Gastrocnemius medialis (tissue), 4 donors: ENCODE data around the gene SSC4D.
"Not testable (repeated sequence)": the region's sequence is repeated elsewhere in the genome, so short reads cannot be mapped to it uniquely, and the experiment has no call there.

Experiments
- POLR2A ChIP-seq, 2 donors: fragments of 450-650 bp; IDR thresholded peaks; one replicate each; pipeline ENCODE4 v1.6.1; 2017; ENCODE audit warnings: antibody characterized with exemption in 2 of 2, mild to moderate bottlenecking in 2 of 2, moderate library complexity in 2 of 2
- TF ChIP-seq, protein P1 (sequence below), 5 experiments: fragments of 450-650 bp in 3 of 5; fragments of 200-600 bp in 2 of 5; sonication (generic) in 2 of 5; IDR thresholded peaks in 4 of 5; conservative IDR thresholded peaks in 1 of 5; 1 replicate in 4 of 5; 2 replicates in 1 of 5; pipeline ENCODE4 v1.5.1; 2016 to 2019; ENCODE audit warnings: antibody characterized with exemption in 5 of 5, mild to moderate bottlenecking in 3 of 5, moderate library complexity in 3 of 5

DNA sequence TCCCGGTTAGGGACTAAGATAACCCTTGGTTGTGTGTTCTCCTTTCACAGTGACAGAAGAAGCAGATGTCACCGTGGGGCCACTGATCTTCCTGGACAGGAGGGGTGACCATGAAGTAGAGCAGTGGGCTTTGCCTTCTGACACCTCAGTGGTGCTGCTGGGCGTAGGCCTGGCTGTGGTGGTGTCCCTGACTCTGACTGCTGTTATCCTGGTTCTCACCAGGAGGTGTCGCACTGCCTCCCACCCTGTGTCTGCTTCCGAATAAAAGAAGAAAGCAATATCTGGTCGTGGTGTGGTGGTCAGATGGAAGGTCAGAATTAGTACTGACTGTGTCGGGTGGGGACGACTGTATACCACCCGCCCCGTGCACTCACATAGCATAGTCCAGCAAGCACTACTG lies 32.3 kb upstream of the SSC4D start:
- TF ChIP-seq, protein P1, sequence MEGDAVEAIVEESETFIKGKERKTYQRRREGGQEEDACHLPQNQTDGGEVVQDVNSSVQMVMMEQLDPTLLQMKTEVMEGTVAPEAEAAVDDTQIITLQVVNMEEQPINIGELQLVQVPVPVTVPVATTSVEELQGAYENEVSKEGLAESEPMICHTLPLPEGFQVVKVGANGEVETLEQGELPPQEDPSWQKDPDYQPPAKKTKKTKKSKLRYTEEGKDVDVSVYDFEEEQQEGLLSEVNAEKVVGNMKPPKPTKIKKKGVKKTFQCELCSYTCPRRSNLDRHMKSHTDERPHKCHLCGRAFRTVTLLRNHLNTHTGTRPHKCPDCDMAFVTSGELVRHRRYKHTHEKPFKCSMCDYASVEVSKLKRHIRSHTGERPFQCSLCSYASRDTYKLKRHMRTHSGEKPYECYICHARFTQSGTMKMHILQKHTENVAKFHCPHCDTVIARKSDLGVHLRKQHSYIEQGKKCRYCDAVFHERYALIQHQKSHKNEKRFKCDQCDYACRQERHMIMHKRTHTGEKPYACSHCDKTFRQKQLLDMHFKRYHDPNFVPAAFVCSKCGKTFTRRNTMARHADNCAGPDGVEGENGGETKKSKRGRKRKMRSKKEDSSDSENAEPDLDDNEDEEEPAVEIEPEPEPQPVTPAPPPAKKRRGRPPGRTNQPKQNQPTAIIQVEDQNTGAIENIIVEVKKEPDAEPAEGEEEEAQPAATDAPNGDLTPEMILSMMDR (IDR thresholded peaks at IDR 0.05 in 4 of 5, conservative IDR thresholded peaks at IDR 0.05 in 1 of 5) = not testable (repeated sequence)
- not testable (repeated sequence) for TF ChIP-seq POLR2A (IDR thresholded peaks at IDR 0.05)
